HG03097 (cell line): ENCODE measurements around the gene ADAP1.

Experiments used
- ATAC-seq: cut with Tn5 transposase; IDR thresholded peaks from one replicate; pipeline ENCODE4 v1.9.1; 2021; ENCODE audit not compliant: unreplicated experiment, low FRiP score

Gene ADAP1

GRCh38 chr7:940599-941408, 13.7 kb downstream of the ADAP1 start:
- no peak for ATAC-seq

- no peak for ATAC-seq
Observed at GRCh38 chr7:939843-940242, 14.6 kb downstream of the ADAP1 start.

GRCh38 chr7:938546-939185, 15.8 kb downstream of the ADAP1 start:
- ATAC-seq, result no peak

- no peak for ATAC-seq
Observed at GRCh38 chr7:937856-938484, 16.5 kb downstream of the ADAP1 start.

- peak; percentile 77 for ATAC-seq
Observed at GRCh38 chr7:936386-937054, 18.0 kb downstream of the ADAP1 start.

- no peak for ATAC-seq
Observed at GRCh38 chr7:935874-936385, 18.6 kb downstream of the ADAP1 start.

GRCh38 chr7:935164-935873, 19.2 kb downstream of the ADAP1 start:
- ATAC-seq, result no peak

- no peak for ATAC-seq
Observed at GRCh38 chr7:934469-935163, 19.9 kb downstream of the ADAP1 start.

- ATAC-seq, result no peak
Observed at GRCh38 chr7:932651-932975, 21.9 kb downstream of the ADAP1 start.

- ATAC-seq, result no peak
Observed at GRCh38 chr7:931871-932650, 22.4 kb downstream of the ADAP1 start.

- no peak for ATAC-seq
Observed at GRCh38 chr7:930975-931758, 23.3 kb downstream of the ADAP1 start.

GRCh38 chr7:929311-929711, 25.2 kb downstream of the ADAP1 start:
- ATAC-seq, result no peak

- ATAC-seq, result no peak
Observed at GRCh38 chr7:927031-927671, 27.3 kb downstream of the ADAP1 start.

- no peak for ATAC-seq
Observed at GRCh38 chr7:926061-927030, 28.1 kb downstream of the ADAP1 start.

- ATAC-seq, result no peak
Observed at GRCh38 chr7:925601-926000, 28.9 kb downstream of the ADAP1 start.

GRCh38 chr7:924541-925231, 29.8 kb downstream of the ADAP1 start:
- peak; percentile 49 for ATAC-seq
